DOHH2 (cell line): ENCODE measurements around the gene SPHK1.

ENCODE experiments used
- H3F3A ChIP-seq: fragments of 200-600 bp; sonication (generic), shearing (Covaris generic); 2 replicates; pipeline ENCODE4 v1.6.0; 2016; ENCODE audit warnings: antibody characterized with exemption, mild to moderate bottlenecking; ENCODE audit not compliant: control insufficient read depth, insufficient read depth
- H3K27ac ChIP-seq: fragments of 200-600 bp; sonication (generic); 2 replicates; pipeline ENCODE4 v1.5.1; 2014; ENCODE audit warnings: low read depth, mild to moderate bottlenecking, low read length, moderate library complexity
- H3K27me3 ChIP-seq: fragments of 200-600 bp; sonication (generic); 2 replicates; pipeline ENCODE4 v1.6.1; 2014; ENCODE audit warnings: mild to moderate bottlenecking, low read length, mixed read lengths; ENCODE audit not compliant: control insufficient read depth
- H3K36me3 ChIP-seq: fragments of 200-600 bp; sonication (generic); 2 replicates; pipeline ENCODE4 v1.6.1; 2014; ENCODE audit warnings: mild to moderate bottlenecking, low read length, moderate library complexity, mixed read lengths; ENCODE audit not compliant: control insufficient read depth
- H3K4me1 ChIP-seq: fragments of 200-600 bp; sonication (generic); 2 replicates; pipeline ENCODE4 v1.6.1; 2014; ENCODE audit warnings: mild to moderate bottlenecking, low read length, mixed read lengths; ENCODE audit not compliant: control insufficient read depth
- H3K4me2 ChIP-seq: fragments of 200-600 bp; sonication (generic); 2 replicates; pipeline ENCODE4 v1.6.0; 2014; ENCODE audit warnings: mild to moderate bottlenecking, low read length, moderate library complexity
- H3K4me3 ChIP-seq: fragments of 200-600 bp; sonication (generic); 2 replicates; pipeline ENCODE4 v1.5.1; 2014; ENCODE audit warnings: mild to moderate bottlenecking, low read length, mixed read lengths
- H3K79me2 ChIP-seq: fragments of 200-600 bp; sonication (generic); 2 replicates; pipeline ENCODE4 v1.6.1; 2014; ENCODE audit warnings: mild to moderate bottlenecking, low read length, mixed read lengths; ENCODE audit not compliant: control insufficient read depth
- H3K9me2 ChIP-seq: fragments of 200-600 bp; sonication (generic); replicated peaks from 2 replicates; pipeline ENCODE4 v1.6.1; 2014; ENCODE audit warnings: mild to moderate bottlenecking, low read length, mixed read lengths; ENCODE audit not compliant: control insufficient read depth
- H3K9me3 ChIP-seq: fragments of 200-600 bp; sonication (generic); 2 replicates; pipeline ENCODE4 v1.6.1; 2014; ENCODE audit warnings: antibody characterized with exemption, low read length, mixed read lengths; ENCODE audit not compliant: control insufficient read depth, insufficient read depth
- H4K20me1 ChIP-seq: fragments of 200-600 bp; sonication (generic); 2 replicates; pipeline ENCODE4 v1.6.0; 2014; ENCODE audit warnings: low read depth, mild to moderate bottlenecking, antibody characterized with exemption, low read length, moderate library complexity; ENCODE audit not compliant: control insufficient read depth, insufficient read depth
- EZH2phosphoT487 ChIP-seq: fragments of 200-600 bp; sonication (generic); IDR thresholded peaks from 2 replicates; pipeline ENCODE4 v1.6.1; 2017; ENCODE audit warnings: borderline replicate concordance, mild to moderate bottlenecking, antibody characterized with exemption, low read length, moderate library complexity, mixed read lengths
- TF ChIP-seq, protein P1 (sequence below): fragments of 200-600 bp; sonication (generic); IDR thresholded peaks from one replicate; pipeline ENCODE4 v1.5.1; 2014; ENCODE audit warnings: antibody characterized with exemption, mild to moderate bottlenecking, low read depth, low read length; ENCODE audit not compliant: poor library complexity, severe bottlenecking

Gene SPHK1

GRCh38 chr17:76435751-76436150, 51.3 kb downstream of the SPHK1 start:
- H3K4me3 ChIP-seq = no peak overlapping the region
- H3K9me2 ChIP-seq = no peaks in the 10 kb centered on the region
- peaks cover 15% of the 10 kb centered on the region for H3F3A ChIP-seq
- no peaks in the 10 kb centered on the region for H3K27me3 ChIP-seq
- H3K9me3 ChIP-seq = no peaks in the 10 kb centered on the region
- peaks cover 96% of the 10 kb centered on the region for H3K79me2 ChIP-seq
- peaks cover 27% of the 10 kb centered on the region for H3K36me3 ChIP-seq
- peaks cover 2% of the 10 kb centered on the region; the same call in 1 of the 2 replicates for H4K20me1 ChIP-seq
- no peak overlapping the region for H3K4me2 ChIP-seq
- no peak overlapping the region for H3K27ac ChIP-seq
- peaks cover 89% of the 10 kb centered on the region for H3K4me1 ChIP-seq
- no peak for TF ChIP-seq EZH2phosphoT487
- TF ChIP-seq, protein P1, sequence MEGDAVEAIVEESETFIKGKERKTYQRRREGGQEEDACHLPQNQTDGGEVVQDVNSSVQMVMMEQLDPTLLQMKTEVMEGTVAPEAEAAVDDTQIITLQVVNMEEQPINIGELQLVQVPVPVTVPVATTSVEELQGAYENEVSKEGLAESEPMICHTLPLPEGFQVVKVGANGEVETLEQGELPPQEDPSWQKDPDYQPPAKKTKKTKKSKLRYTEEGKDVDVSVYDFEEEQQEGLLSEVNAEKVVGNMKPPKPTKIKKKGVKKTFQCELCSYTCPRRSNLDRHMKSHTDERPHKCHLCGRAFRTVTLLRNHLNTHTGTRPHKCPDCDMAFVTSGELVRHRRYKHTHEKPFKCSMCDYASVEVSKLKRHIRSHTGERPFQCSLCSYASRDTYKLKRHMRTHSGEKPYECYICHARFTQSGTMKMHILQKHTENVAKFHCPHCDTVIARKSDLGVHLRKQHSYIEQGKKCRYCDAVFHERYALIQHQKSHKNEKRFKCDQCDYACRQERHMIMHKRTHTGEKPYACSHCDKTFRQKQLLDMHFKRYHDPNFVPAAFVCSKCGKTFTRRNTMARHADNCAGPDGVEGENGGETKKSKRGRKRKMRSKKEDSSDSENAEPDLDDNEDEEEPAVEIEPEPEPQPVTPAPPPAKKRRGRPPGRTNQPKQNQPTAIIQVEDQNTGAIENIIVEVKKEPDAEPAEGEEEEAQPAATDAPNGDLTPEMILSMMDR = no peak
